Activated gamma-delta T cell treated with Interleukin-2 at 50 U/mL for 16 hours (primary cell): ENCODE data around the gene HS6ST3.
"Not testable (repeated sequence)": the region's sequence is repeated elsewhere in the genome, so short reads cannot be mapped to it uniquely, and the experiment has no call there.

Experiments used
- DNase-seq: peaks from one replicate; pipeline ENCODE4 v3.0.0-alpha.2; 2020

Gene HS6ST3

GRCh38 chr13:96093296-96094006 lies 3.5 kb downstream of the HS6ST3 start:
- DNase-seq = no peak

- no peak for DNase-seq
These were observed 10.7 kb downstream of the HS6ST3 start for GRCh38 chr13:96100457-96101220.

GRCh38 chr13:96104516-96104915 lies 14.6 kb downstream of the HS6ST3 start:
- no peak for DNase-seq

- not testable (repeated sequence) for DNase-seq
These were observed 18.2 kb downstream of the HS6ST3 start for GRCh38 chr13:96108072-96108471.

GRCh38 chr13:96109125-96109524 lies 19.2 kb downstream of the HS6ST3 start:
- no peak for DNase-seq

GRCh38 chr13:96112936-96113335 lies 23.0 kb downstream of the HS6ST3 start:
- DNase-seq = no peak

- not testable (repeated sequence) for DNase-seq
These were observed 25.5 kb downstream of the HS6ST3 start for GRCh38 chr13:96115368-96115767.

GRCh38 chr13:96119921-96120320 lies 30.0 kb downstream of the HS6ST3 start:
- no peak for DNase-seq

- DNase-seq = no peak
These were observed 41.0 kb downstream of the HS6ST3 start for GRCh38 chr13:96130818-96131340.

GRCh38 chr13:96141032-96141431 lies 51.1 kb downstream of the HS6ST3 start:
- DNase-seq = no peak

GRCh38 chr13:96159725-96160124 lies 69.8 kb downstream of the HS6ST3 start:
- DNase-seq = no peak

- DNase-seq = no peak
These were observed 71.2 kb downstream of the HS6ST3 start for GRCh38 chr13:96161141-96161540.

GRCh38 chr13:96165840-96166239 lies 75.9 kb downstream of the HS6ST3 start:
- DNase-seq = no peak

GRCh38 chr13:96172066-96172465 lies 82.2 kb downstream of the HS6ST3 start:
- DNase-seq = no peak

- no peak for DNase-seq
These were observed 88.9 kb downstream of the HS6ST3 start for GRCh38 chr13:96178759-96179158.

- DNase-seq = no peak
These were observed 89.4 kb downstream of the HS6ST3 start for GRCh38 chr13:96179309-96179708.

- DNase-seq = no peak
These were observed 92.0 kb downstream of the HS6ST3 start for GRCh38 chr13:96181911-96182310.

GRCh38 chr13:96185818-96186217 lies 95.9 kb downstream of the HS6ST3 start:
- no peak for DNase-seq

- no peak for DNase-seq
These were observed 101.5 kb downstream of the HS6ST3 start for GRCh38 chr13:96191367-96191766.

GRCh38 chr13:96193728-96194310 lies 103.9 kb downstream of the HS6ST3 start:
- no peak for DNase-seq

GRCh38 chr13:96198038-96198437 lies 108.1 kb downstream of the HS6ST3 start:
- DNase-seq = no peak

- DNase-seq = no peak
These were observed 109.4 kb downstream of the HS6ST3 start for GRCh38 chr13:96199315-96199714.

- no peak for DNase-seq
These were observed 110.9 kb downstream of the HS6ST3 start for GRCh38 chr13:96200810-96201209.

GRCh38 chr13:96202315-96202714 lies 112.4 kb downstream of the HS6ST3 start:
- no peak for DNase-seq
